Effector memory CD8-positive, alpha-beta T cell (primary cell): Measurements from ENCODE around the gene CHN2.

ENCODE experiments used
- ATAC-seq: fragments of 150-1000 bp; cut with Tn5 transposase; replicated peaks from 2 replicates; pipeline ENCODE4 v1.10.0; 2021; ENCODE audit warnings: mild to moderate bottlenecking, moderate library complexity
- DNase-seq, 3 experiments: peaks; one replicate each; pipeline ENCODE4 v3.0.0; 2021
- H3K27ac Mint-ChIP-seq, 2 donors: one replicate each; pipeline ENCODE4 v1.8.0; 2022; ENCODE audit warnings: mild to moderate bottlenecking in 2 of 2, mixed read lengths in 2 of 2, moderate library complexity in 2 of 2
- H3K27me3 Mint-ChIP-seq, 2 donors: one replicate each; pipeline ENCODE4 v1.8.0; 2022; ENCODE audit warnings: mixed read lengths in 2 of 2
- H3K36me3 Mint-ChIP-seq: one replicate; pipeline ENCODE4 v1.8.0; 2022; ENCODE audit warnings: mild to moderate bottlenecking, moderate library complexity, mixed read lengths; ENCODE audit not compliant: insufficient read depth
- H3K4me1 Mint-ChIP-seq, 2 donors: one replicate each; pipeline ENCODE4 v1.8.0; 2022; ENCODE audit warnings: low read depth in 2 of 2, mixed read lengths in 2 of 2
- H3K4me3 Mint-ChIP-seq, 2 donors: one replicate each; pipeline ENCODE4 v1.8.0; 2022; ENCODE audit warnings: mild to moderate bottlenecking in 2 of 2, mixed read lengths in 2 of 2, moderate library complexity in 2 of 2
- H3K9me3 Mint-ChIP-seq, 2 donors: one replicate each; pipeline ENCODE4 v1.8.0; 2022; ENCODE audit warnings: mixed read lengths in 2 of 2

Gene CHN2

GRCh38 chr7:29468196-29468595 lies 273.6 kb downstream of the CHN2 start:
- no peak overlapping the region for H3K4me3 Mint-ChIP-seq
- no peaks in the 10 kb centered on the region for H3K36me3 Mint-ChIP-seq
- no peak for ATAC-seq
- H3K4me1 Mint-ChIP-seq = no peaks in the 10 kb centered on the region
- no peaks in the 10 kb centered on the region for H3K27me3 Mint-ChIP-seq
- no peak for DNase-seq
- no peak overlapping the region for H3K27ac Mint-ChIP-seq
- no peaks in the 10 kb centered on the region for H3K9me3 Mint-ChIP-seq

DNA sequence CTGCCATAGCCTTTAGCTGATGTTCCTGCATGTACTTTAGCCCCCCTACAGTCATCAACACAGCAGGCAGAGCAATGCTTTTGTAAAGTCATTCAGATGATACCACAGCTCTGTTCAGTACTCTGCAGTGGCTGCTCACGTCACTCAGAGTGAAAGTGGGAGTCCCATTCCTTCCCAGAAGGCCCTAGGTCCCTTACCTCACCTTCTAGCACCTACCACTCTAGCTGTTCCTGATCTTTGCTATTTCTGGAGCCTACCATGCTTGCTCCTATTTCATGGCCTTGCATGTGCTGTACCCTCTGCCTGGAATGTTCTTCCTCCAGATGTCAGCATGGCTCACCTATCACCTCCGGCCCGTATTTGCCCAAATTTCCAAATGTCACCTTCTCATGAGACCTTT lies 274.7 kb downstream of the CHN2 start:
- Mint-ChIP-seq H3K4me3 (no peak overlapping the region), H3K36me3 (no peaks in the 10 kb centered on the region), H3K4me1 (no peaks in the 10 kb centered on the region), H3K27ac (no peak overlapping the region), H3K9me3 (no peaks in the 10 kb centered on the region), H3K27me3 (no peaks in the 10 kb centered on the region)
- no peak for DNase-seq
- ATAC-seq = no peak

GRCh38 chr7:29469976-29470557 lies 275.5 kb downstream of the CHN2 start:
- Mint-ChIP-seq H3K27ac (no peak overlapping the region), H3K4me3 (no peak overlapping the region), H3K36me3 (no peaks in the 10 kb centered on the region), H3K4me1 (no peaks in the 10 kb centered on the region), H3K9me3 (no peaks in the 10 kb centered on the region), H3K27me3 (no peaks in the 10 kb centered on the region)
- no peak for DNase-seq
- ATAC-seq = no peak

- Mint-ChIP-seq H3K36me3 (no peaks in the 10 kb centered on the region), H3K4me1 (no peaks in the 10 kb centered on the region), H3K9me3 (no peaks in the 10 kb centered on the region), H3K27me3 (no peaks in the 10 kb centered on the region), H3K4me3 (no peak overlapping the region), H3K27ac (no peak overlapping the region)
- DNase-seq = no peak
- ATAC-seq = no peak
Observed at GRCh38 chr7:29471444-29472138, 277.0 kb downstream of the CHN2 start.

DNA sequence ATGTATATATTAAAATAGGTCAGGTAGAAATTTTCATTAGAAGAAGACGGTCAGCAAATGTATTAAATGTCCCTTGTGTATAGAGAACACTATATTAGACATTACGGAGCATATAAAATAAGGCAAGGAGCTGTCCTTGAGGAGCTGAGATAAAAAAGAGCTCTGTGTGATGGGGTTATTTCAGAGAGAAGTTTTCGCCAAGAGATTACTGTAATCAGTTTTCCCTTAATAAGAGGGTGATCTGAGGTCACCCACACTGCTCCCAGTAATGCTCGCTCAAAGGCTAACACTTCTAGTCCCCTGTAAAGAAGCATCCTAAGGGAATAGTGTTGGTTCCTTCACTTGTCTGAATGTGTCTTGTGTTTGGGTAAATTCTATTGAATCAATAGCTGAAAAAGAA lies 282.3 kb downstream of the CHN2 start:
- DNase-seq (no peak), ATAC-seq (no peak)
- Mint-ChIP-seq H3K27ac (no peak overlapping the region), H3K4me1 (no peaks in the 10 kb centered on the region), H3K9me3 (no peaks in the 10 kb centered on the region), H3K36me3 (no peaks in the 10 kb centered on the region), H3K4me3 (no peak overlapping the region), H3K27me3 (no peaks in the 10 kb centered on the region)

DNA sequence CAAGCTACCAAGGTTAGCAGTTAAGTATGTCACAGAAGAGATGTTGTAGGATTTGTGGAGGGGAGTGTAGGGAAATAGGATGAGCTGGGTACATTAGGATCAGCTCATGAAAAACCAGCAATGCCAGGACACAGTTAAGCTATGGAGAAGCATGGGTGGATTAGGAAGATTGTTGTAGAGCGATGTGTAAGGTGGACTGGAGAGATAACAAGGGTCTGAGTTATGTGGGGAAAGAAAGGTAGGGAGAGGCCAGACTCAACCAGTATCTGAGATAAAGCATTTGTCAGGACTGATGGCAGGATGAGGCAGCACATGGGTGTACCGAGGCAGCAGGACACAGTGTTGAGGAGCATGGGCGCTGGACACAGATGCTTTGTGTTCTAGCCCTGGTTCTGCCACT lies 283.7 kb downstream of the CHN2 start:
- Mint-ChIP-seq H3K4me1 (no peaks in the 10 kb centered on the region), H3K9me3 (no peaks in the 10 kb centered on the region)

DNA sequence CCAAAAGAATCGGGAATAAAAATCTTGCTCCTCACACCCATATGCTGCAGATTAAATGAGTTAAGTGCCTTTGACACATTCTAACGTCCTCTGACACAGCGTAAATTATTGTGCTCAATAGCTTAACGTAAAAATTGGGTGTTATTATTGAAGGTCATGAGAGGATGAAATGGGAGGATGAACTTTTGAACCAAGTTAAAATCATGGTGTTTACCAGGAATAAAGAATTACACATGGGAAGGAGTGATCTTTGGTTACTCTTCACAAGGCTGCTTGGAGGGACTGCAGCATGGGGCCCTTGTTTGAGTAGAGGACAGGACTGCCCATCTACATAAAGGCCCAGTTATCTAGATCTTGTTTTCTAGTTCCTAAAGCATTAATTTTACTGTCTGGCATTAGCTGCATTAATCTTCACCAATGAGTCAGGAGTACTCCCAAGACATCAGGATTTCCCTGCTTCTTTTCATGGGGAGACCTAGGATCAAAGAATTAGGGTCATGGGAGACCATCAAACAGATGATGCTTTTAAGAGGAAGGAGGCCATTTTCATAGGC lies 284.2 kb downstream of the CHN2 start:
- Mint-ChIP-seq H3K36me3 (no peaks in the 10 kb centered on the region), H3K4me3 (no peak overlapping the region), H3K4me1 (no peaks in the 10 kb centered on the region), H3K9me3 (no peaks in the 10 kb centered on the region), H3K27me3 (no peaks in the 10 kb centered on the region), H3K27ac (no peak overlapping the region)
- ATAC-seq (no peak), DNase-seq (no peak)

More for the DNA sequence above, 283.7 kb downstream of the CHN2 start:
- no peaks in the 10 kb centered on the region for H3K27me3 Mint-ChIP-seq
- DNase-seq (no peak), ATAC-seq (no peak)
- H3K36me3 Mint-ChIP-seq = no peaks in the 10 kb centered on the region
- H3K4me3 Mint-ChIP-seq = no peak overlapping the region
- H3K27ac Mint-ChIP-seq = no peak overlapping the region

DNA sequence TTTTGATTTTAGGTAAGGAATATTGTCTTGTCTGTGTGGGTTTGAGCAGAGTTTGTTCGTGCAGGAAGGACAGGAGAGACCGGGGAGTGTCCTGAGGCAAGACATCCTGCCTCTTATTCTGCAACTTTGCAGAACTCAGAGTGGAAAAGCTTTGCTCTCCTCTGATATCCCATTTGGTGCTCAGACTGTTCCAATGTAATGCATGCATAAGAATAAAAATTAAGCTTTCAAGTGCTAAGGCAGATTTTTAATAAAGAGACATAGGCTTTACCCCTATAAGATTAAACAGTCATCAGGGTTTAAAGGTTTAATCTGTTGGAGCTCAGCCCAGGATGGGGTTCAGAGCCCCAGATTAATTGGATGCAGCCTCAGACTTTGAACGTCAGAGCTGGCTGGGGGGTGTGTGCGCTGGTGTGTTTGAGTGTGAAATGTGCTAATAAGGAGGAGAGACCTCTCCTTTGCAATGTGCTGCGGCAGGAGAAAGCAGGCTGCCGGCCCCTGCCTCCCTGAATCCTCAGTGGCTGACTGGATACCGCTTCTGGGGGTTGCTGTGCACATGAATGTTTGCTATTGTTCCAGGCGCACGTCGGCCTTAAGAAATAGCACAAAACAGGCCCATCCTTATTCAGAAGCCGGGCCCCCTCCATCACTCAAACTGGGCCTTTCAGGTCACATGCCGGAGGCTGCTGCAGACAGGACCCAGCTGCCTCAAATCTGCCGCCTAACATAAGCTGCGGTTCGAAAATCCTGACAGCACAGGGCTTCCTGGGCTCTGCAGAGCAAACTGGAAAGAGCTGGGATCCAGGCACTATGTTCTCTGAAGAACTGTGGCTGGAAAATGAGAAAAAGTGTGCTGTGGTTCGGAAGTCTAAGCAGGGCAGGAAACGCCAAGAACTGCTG lies 285.0 kb downstream of the CHN2 start:
- Mint-ChIP-seq H3K27ac (no peak overlapping the region), H3K4me1 (no peaks in the 10 kb centered on the region)
- DNase-seq = no peak

DNA sequence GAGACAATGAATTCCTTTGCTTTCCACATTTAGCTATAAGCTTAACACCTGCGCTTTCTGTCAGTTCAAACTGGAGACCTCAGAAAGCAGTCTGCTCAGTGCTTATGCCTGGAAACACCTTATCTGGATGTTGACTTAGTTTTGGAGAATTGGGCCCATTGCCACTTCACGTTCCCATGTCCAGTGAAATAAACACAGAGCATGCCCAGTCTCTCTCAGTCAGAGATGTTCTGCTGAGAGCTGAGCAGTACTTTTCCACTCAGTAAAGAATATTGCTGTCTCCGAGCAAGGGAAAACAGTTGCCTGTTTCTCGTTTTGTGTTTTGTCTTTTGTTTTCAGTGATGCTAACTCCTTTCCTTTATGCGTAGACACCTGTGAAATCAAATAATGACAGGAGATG lies 285.9 kb downstream of the CHN2 start:
- Mint-ChIP-seq H3K4me1 (peaks cover 0 to 4% of the 10 kb centered on the region in 2 donors), H3K36me3 (no peaks in the 10 kb centered on the region), H3K27ac (no peak overlapping the region), H3K9me3 (no peaks in the 10 kb centered on the region), H3K27me3 (no peaks in the 10 kb centered on the region), H3K4me3 (no peak overlapping the region)
- ATAC-seq (no peak), DNase-seq (no peak)

More for the DNA sequence above, 285.0 kb downstream of the CHN2 start:
- Mint-ChIP-seq H3K4me3 (no peak overlapping the region), H3K27me3 (no peaks in the 10 kb centered on the region), H3K9me3 (no peaks in the 10 kb centered on the region), H3K36me3 (no peaks in the 10 kb centered on the region)
- no peak for ATAC-seq

DNA sequence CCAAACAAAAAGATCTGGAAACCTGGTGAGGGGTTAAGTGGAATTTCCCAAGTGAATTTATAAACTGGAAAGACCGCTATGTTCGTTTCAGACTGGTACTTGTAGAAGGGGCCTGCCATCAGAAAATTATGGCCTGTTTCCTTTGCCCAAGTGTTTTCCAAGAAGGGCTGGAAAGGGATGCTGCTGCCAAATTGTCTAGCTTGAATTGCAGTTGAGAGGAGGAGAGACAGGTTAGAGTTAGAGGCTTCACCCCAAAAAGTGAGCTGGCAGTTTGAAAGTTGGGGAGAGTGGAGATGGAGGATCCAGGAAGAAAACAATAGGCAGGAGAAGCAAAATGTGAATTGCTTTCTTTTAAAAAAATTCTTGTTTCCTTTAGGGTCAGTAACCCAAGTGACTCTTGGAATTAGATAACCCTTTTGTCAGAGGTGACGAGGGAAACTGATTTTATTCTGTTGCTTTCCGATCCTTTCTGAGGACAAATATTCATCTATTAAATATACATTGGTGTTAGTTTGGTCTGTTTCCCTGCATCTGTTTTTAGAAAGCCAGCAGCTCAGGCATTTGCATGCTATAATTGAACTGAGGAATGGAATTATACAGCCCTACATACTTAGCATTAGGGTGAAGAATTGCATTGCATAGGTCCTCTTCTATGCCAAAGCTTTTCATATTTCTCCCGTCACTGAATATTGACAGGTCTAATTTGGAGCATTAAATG lies 286.5 kb downstream of the CHN2 start:
- Mint-ChIP-seq H3K4me3 (no peak overlapping the region), H3K36me3 (no peaks in the 10 kb centered on the region), H3K9me3 (no peaks in the 10 kb centered on the region), H3K27ac (no peak overlapping the region), H3K27me3 (no peaks in the 10 kb centered on the region), H3K4me1 (peaks cover 3 to 6% of the 10 kb centered on the region in 2 donors)
- ATAC-seq (no peak), DNase-seq (no peak)

GRCh38 chr7:29482056-29482455 lies 287.5 kb downstream of the CHN2 start:
- no peaks in the 10 kb centered on the region for H3K27me3 Mint-ChIP-seq
- no peak overlapping the region for H3K27ac Mint-ChIP-seq
- H3K4me1 Mint-ChIP-seq = peaks cover 6 to 10% of the 10 kb centered on the region in 2 donors
- no peaks in the 10 kb centered on the region for H3K36me3 Mint-ChIP-seq
- no peak for ATAC-seq
- no peaks in the 10 kb centered on the region for H3K9me3 Mint-ChIP-seq
- no peak overlapping the region for H3K4me3 Mint-ChIP-seq
- DNase-seq = no peak

- Mint-ChIP-seq H3K36me3 (no peaks in the 10 kb centered on the region), H3K27me3 (no peaks in the 10 kb centered on the region), H3K9me3 (no peaks in the 10 kb centered on the region), H3K4me1 (peaks cover 12 to 14% of the 10 kb centered on the region in 2 donors), H3K27ac (no peak overlapping the region), H3K4me3 (no peak overlapping the region)
- DNase-seq (no peak), ATAC-seq (no peak)
Observed at GRCh38 chr7:29483219-29484104, 288.9 kb downstream of the CHN2 start.
